ENCODE results near the gene ESYT2. TPM values are rescaled to one million over a fixed set of nuclear protein-coding genes. Genes with fewer than 3 reads are reported as not detected.

ESYT2 gene
- total RNA-seq, 1 experiment from 2014 or later: 68.2 TPM

DNA sequence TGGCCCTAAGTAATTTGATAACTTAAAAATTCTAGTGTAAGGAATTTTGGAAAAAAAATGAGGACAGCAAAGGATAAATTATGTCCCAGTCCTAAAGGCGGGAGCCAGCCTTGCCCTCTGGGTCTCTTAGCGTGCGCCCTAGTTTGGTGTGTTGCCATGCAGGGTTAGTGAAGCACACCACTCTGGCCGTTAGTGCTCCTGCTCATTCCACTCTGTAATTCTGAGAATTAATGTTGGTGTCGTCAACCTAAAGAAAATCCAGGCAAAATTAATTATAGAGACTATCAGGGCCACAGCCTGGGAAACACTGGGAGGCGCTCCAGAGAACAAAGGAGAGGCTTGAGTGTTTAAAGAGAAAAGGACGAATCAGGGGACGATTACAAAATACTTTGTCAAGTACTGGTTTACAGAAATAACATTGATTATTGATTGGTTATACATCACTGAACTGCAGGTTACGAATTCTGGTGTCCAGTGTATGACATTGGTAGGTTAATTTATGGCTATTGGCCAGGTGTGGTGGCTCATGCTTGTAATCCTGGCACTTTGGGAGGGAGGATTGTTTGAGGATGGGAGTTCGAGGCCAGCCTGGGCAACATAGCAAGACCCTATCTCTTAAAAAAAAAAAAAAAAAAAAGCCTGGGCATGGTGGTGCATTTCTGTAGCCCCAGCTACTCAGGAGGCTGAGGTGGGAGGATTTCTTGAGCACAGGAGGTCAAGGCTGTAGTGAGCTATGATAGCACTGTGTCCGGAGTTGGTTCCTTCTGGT, 32.8 kb upstream of the ESYT2 start:
- RAD21 ChIA-PET (ENCODE audit: low non-redundant PET in 1 of 2, low total read pairs in 2 of 2, uncharacterized antibody in 2 of 2, unreplicated experiment in 2 of 2): no interaction called here
- H2AFZ ChIP-seq (ENCODE audit: low read depth, low read length, poor library complexity, severe bottlenecking): no peak overlapping the region
- intact Hi-C loops (cut with micrococcal nuclease): no loop called here
- no peak overlapping the region for H3K4me2 ChIP-seq (ENCODE audit: low read length)
- no peak overlapping the region for H3K4me3 ChIP-seq (replicated peaks in 1 of 2; ENCODE audit: low read depth in 1 of 2, low read length in 2 of 2)
- CTCF ChIA-PET: no interaction called here
- no peaks in the 10 kb centered on the region for H4K20me1 ChIP-seq (ENCODE audit: insufficient read depth)
- H3K79me2 ChIP-seq (ENCODE audit: insufficient read depth, low read length): peaks cover 10% of the 10 kb centered on the region
- H3K9me2 ChIP-seq (ENCODE audit: insufficient read depth): no peaks in the 10 kb centered on the region
- DNase-seq (ENCODE audit: low read depth, low spot score): no peak
- no peak for ATAC-seq
- POLR2A ChIA-PET: no interaction called here
- H3K27ac ChIP-seq (ENCODE audit: low read depth, low read length): no peak overlapping the region
- H3K4me1 ChIP-seq (ENCODE audit: control insufficient read depth in 1 of 2, insufficient read depth in 2 of 2, low read length in 2 of 2): peaks cover 21 to 51% of the 10 kb centered on the region in 2 experiments
- H3K36me3 ChIP-seq (ENCODE audit: control insufficient read depth in 1 of 2, insufficient read depth in 2 of 2, low read length in 2 of 2): no peaks in the 10 kb centered on the region
- no peaks in the 10 kb centered on the region for H3K9me3 ChIP-seq (ENCODE audit: control insufficient read depth in 1 of 2, insufficient read depth in 1 of 2, low read depth in 1 of 2, low read length in 2 of 2)
- no TSS peak for BruUV-seq (replicated peaks)
- TF ChIP-seq, protein P1, sequence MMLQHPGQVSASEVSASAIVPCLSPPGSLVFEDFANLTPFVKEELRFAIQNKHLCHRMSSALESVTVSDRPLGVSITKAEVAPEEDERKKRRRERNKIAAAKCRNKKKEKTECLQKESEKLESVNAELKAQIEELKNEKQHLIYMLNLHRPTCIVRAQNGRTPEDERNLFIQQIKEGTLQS (IDR thresholded peaks at IDR 0.05): no peak
- TF ChIP-seq CEBPB (IDR thresholded peaks at IDR 0.05; ENCODE audit: low read depth) (no peak), SRF (IDR thresholded peaks at IDR 0.05; ENCODE audit: low read depth) (no peak), EZH2phosphoT487 (IDR thresholded peaks at IDR 0.05; ENCODE audit: borderline replicate concordance) (no peak), ZNF274 (IDR thresholded peaks at IDR 0.05; ENCODE audit: low read depth, low read length) (no peak), RAD21 (IDR thresholded peaks at IDR 0.05; ENCODE audit: low read depth) (no peak), POLR2A (IDR thresholded peaks at IDR 0.05; ENCODE audit: borderline replicate concordance, extremely low read depth, insufficient read depth, insufficient read length) (no peak), EZH2 (IDR thresholded peaks at IDR 0.05) (no peak), ELF1 (IDR thresholded peaks at IDR 0.05; ENCODE audit: borderline replicate concordance, low read depth) (no peak), YY1 (IDR thresholded peaks at IDR 0.05; ENCODE audit: extremely low read depth, insufficient replicate concordance, low read depth, low read length) (no peak), FOSL1 (IDR thresholded peaks at IDR 0.05; ENCODE audit: low read depth) (no peak), POLR2AphosphoS5 (IDR thresholded peaks at IDR 0.05; ENCODE audit: low read depth, low read length) (no peak), SP1 (IDR thresholded peaks at IDR 0.05; ENCODE audit: low read depth) (no peak), ZFX (IDR thresholded peaks at IDR 0.05) (no peak), TCF7L2 (IDR thresholded peaks at IDR 0.05; ENCODE audit: borderline replicate concordance, extremely low read depth, insufficient read depth, insufficient read length) (no peak)
- TF ChIP-seq, protein P2, sequence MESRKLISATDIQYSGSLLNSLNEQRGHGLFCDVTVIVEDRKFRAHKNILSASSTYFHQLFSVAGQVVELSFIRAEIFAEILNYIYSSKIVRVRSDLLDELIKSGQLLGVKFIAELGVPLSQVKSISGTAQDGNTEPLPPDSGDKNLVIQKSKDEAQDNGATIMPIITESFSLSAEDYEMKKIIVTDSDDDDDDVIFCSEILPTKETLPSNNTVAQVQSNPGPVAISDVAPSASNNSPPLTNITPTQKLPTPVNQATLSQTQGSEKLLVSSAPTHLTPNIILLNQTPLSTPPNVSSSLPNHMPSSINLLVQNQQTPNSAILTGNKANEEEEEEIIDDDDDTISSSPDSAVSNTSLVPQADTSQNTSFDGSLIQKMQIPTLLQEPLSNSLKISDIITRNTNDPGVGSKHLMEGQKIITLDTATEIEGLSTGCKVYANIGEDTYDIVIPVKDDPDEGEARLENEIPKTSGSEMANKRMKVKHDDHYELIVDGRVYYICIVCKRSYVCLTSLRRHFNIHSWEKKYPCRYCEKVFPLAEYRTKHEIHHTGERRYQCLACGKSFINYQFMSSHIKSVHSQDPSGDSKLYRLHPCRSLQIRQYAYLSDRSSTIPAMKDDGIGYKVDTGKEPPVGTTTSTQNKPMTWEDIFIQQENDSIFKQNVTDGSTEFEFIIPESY (IDR thresholded peaks at IDR 0.05; ENCODE audit: extremely low read depth, insufficient replicate concordance, low read length): no peak
- no peak overlapping the region for H3K9ac ChIP-seq (ENCODE audit: low read length)
- H3K27me3 ChIP-seq (ENCODE audit: insufficient read depth, low read length): no peaks in the 10 kb centered on the region

Data from HCT116 (cell line).